H9 (cell line): Measurements from ENCODE around the gene RBM19. TPM values are rescaled to one million over a fixed set of nuclear protein-coding genes. Genes with fewer than 3 reads are reported as not detected.

Experiments
- DNase-seq: peaks from one replicate; pipeline ENCODE4 v3.0.0-alpha.2; 2017
- H2AFZ ChIP-seq: one replicate; pipeline ENCODE4 v1.6.1; 2013; ENCODE audit warnings: mild to moderate bottlenecking, low read length, control low read depth, moderate library complexity
- H2AK5ac ChIP-seq: 2 replicates; pipeline ENCODE4 v1.6.1; 2013; ENCODE audit warnings: low read length, control low read depth, mixed read lengths; ENCODE audit not compliant: insufficient read length
- H2BK120ac ChIP-seq: one replicate; pipeline ENCODE4 v1.6.1; 2013; ENCODE audit warnings: low read depth, mild to moderate bottlenecking, low read length, control low read depth, inconsistent platforms; ENCODE audit not compliant: poor library complexity, severe bottlenecking
- H2BK12ac ChIP-seq: 2 replicates; pipeline ENCODE4 v1.6.1; 2013; ENCODE audit warnings: low read length, control low read depth, mixed read lengths, low read depth; ENCODE audit not compliant: insufficient read length
- H2BK15ac ChIP-seq: 2 replicates; pipeline ENCODE4 v1.6.1; 2013; ENCODE audit warnings: low read depth, low read length, control low read depth
- H2BK20ac ChIP-seq: one replicate; pipeline ENCODE4 v1.6.1; 2013; ENCODE audit warnings: low read depth, mild to moderate bottlenecking, low read length, control low read depth, inconsistent platforms; ENCODE audit not compliant: poor library complexity, severe bottlenecking
- H2BK5ac ChIP-seq: 2 replicates; pipeline ENCODE4 v1.6.1; 2013; ENCODE audit warnings: low read length, control low read depth, mixed read lengths; ENCODE audit not compliant: insufficient read length
- H3K14ac ChIP-seq: 2 replicates; pipeline ENCODE4 v1.6.1; 2013; ENCODE audit warnings: low read length, control low read depth; ENCODE audit not compliant: insufficient read depth
- H3K18ac ChIP-seq: 2 replicates; pipeline ENCODE4 v1.6.1; 2013; ENCODE audit warnings: low read depth, mild to moderate bottlenecking, mixed read lengths, low read length, control low read depth; ENCODE audit not compliant: insufficient read length
- H3K23ac ChIP-seq: 2 replicates; pipeline ENCODE4 v1.6.1; 2013; ENCODE audit warnings: low read length, control low read depth, mixed read lengths, low read depth; ENCODE audit not compliant: insufficient read length
- H3K23me2 ChIP-seq: 2 replicates; pipeline ENCODE4 v1.6.1; 2013; ENCODE audit warnings: low read depth, mild to moderate bottlenecking, mixed read lengths, low read length, control low read depth; ENCODE audit not compliant: insufficient read length, poor library complexity, severe bottlenecking
- H3K27ac ChIP-seq: 2 replicates; pipeline ENCODE4 v1.5.1; 2013; ENCODE audit warnings: low read length, control low read depth, mixed read lengths, low read depth; ENCODE audit not compliant: insufficient read length
- H3K27me3 ChIP-seq: 2 replicates; pipeline ENCODE4 v1.6.1; 2013; ENCODE audit warnings: low read length, control low read depth, inconsistent platforms; ENCODE audit not compliant: insufficient read depth
- H3K4ac ChIP-seq: 2 replicates; pipeline ENCODE4 v1.6.1; 2013; ENCODE audit warnings: low read depth, mild to moderate bottlenecking, control low read depth, inconsistent platforms, low read length, moderate library complexity
- H3K4me1 ChIP-seq: 2 replicates; pipeline ENCODE4 v1.6.1; 2013; ENCODE audit warnings: low read length, control low read depth, inconsistent platforms; ENCODE audit not compliant: insufficient read depth
- H3K4me2 ChIP-seq: 2 replicates; pipeline ENCODE4 v1.6.1; 2013; ENCODE audit warnings: low read length, control low read depth, mixed read lengths; ENCODE audit not compliant: insufficient read length, insufficient read depth
- H3K56ac ChIP-seq: 2 replicates; pipeline ENCODE4 v1.6.1; 2013; ENCODE audit warnings: low read depth, mild to moderate bottlenecking, mixed read lengths, low read length, control low read depth; ENCODE audit not compliant: insufficient read length
- H3K79me1 ChIP-seq: 2 replicates; pipeline ENCODE4 v1.6.1; 2013; ENCODE audit warnings: low read depth, mild to moderate bottlenecking, moderate library complexity, low read length, control low read depth, inconsistent platforms; ENCODE audit not compliant: insufficient read depth, poor library complexity, severe bottlenecking
- H3K79me2 ChIP-seq: 2 replicates; pipeline ENCODE4 v1.6.1; 2013; ENCODE audit warnings: low read length, control low read depth, inconsistent platforms; ENCODE audit not compliant: insufficient read depth
- H3K9ac ChIP-seq: 2 replicates; pipeline ENCODE4 v1.6.1; 2013; ENCODE audit warnings: low read length, control low read depth, mixed read lengths; ENCODE audit not compliant: insufficient read length; ENCODE audit errors: extremely low read depth
- H3K9me3 ChIP-seq: one replicate; pipeline ENCODE4 v1.6.1; 2013; ENCODE audit warnings: low read depth, low read length, inconsistent platforms; ENCODE audit not compliant: control insufficient read depth
- H3T11ph ChIP-seq: one replicate; pipeline ENCODE4 v1.6.1; 2013; ENCODE audit warnings: mild to moderate bottlenecking, low read length, control low read depth, inconsistent platforms
- H4K20me1 ChIP-seq: one replicate; pipeline ENCODE4 v1.6.1; 2013; ENCODE audit not compliant: control insufficient read depth, insufficient read length, insufficient read depth
- H4K5ac ChIP-seq: 2 replicates; pipeline ENCODE4 v1.6.1; 2013; ENCODE audit warnings: low read depth, mild to moderate bottlenecking, mixed read lengths, low read length, control low read depth; ENCODE audit not compliant: insufficient read length
- H4K8ac ChIP-seq: replicated peaks from 2 replicates; pipeline ENCODE4 v1.6.1; 2013; ENCODE audit warnings: low read length, control low read depth, mixed read lengths, low read depth; ENCODE audit not compliant: insufficient read length
- H4K91ac ChIP-seq: 2 replicates; pipeline ENCODE4 v1.6.1; 2013; ENCODE audit warnings: low read depth, mild to moderate bottlenecking, moderate library complexity, mixed read lengths, low read length, control low read depth; ENCODE audit not compliant: insufficient read length
- H3K27ac Mint-ChIP-seq, 3 experiments: 2 replicates in 2 of 3; 3 replicates in 1 of 3; pipeline ENCODE4 v1.8.0; 2020 to 2021; ENCODE audit warnings: mixed read lengths in 3 of 3, mild to moderate bottlenecking in 1 of 3, moderate library complexity in 1 of 3
- H3K27me3 Mint-ChIP-seq: 2 replicates; pipeline ENCODE4 v1.8.0; 2021; ENCODE audit warnings: low read depth, mild to moderate bottlenecking, moderate library complexity, mixed read lengths
- H3K36me3 Mint-ChIP-seq, 3 experiments: 2 replicates in 2 of 3; 3 replicates in 1 of 3; pipeline ENCODE4 v1.8.0; 2020 to 2021; ENCODE audit warnings: low read depth in 3 of 3, mixed read lengths in 3 of 3; ENCODE audit not compliant: insufficient read depth in 1 of 3
- H3K4me1 Mint-ChIP-seq, 2 experiments: 2 replicates each; pipeline ENCODE4 v1.8.0; 2020; ENCODE audit warnings: mixed read lengths in 2 of 2
- H3K4me3 Mint-ChIP-seq, 2 experiments: 2 replicates in 1 of 2; 3 replicates in 1 of 2; pipeline ENCODE4 v1.8.0; 2020 to 2021; ENCODE audit warnings: mild to moderate bottlenecking in 2 of 2, mixed read lengths in 2 of 2, moderate library complexity in 1 of 2
- H3K9me3 Mint-ChIP-seq, 2 experiments: 2 replicates in 1 of 2; 3 replicates in 1 of 2; pipeline ENCODE4 v1.8.0; 2020; ENCODE audit warnings: mild to moderate bottlenecking in 2 of 2, mixed read lengths in 2 of 2, moderate library complexity in 1 of 2
- WGBS: extraction: QIAGEN DNeasy Blood & Tissue Kit; methylation state at CpG from one replicate; pipeline ENCODE4 v1.1.7; 2013; ENCODE audit warnings: missing lambda C conversion rate, low lambda C conversion rate, mixed read lengths; ENCODE audit not compliant: insufficient read length; ENCODE audit errors: extremely low coverage; 5-methylcytosine and 5-hydroxymethylcytosine counted together
- long read RNA-seq: library from polyadenylated mRNA; unstranded; transcript quantifications from one replicate; pipeline ENCODE4 v2.0.0, GENCODE V29; 2020
- total RNA-seq: library from RNA; stranded (reverse); gene quantifications from 2 replicates; pipeline ENCODE4 v1.2.1, GENCODE V29; 2021
- TF ChIP-seq, protein P1 (sequence below): fragments of 200-600 bp; sonication (generic); conservative IDR thresholded peaks from 3 replicates; pipeline ENCODE4 v1.8.0; 2021; ENCODE audit warnings: antibody characterized with exemption, mild to moderate bottlenecking

RBM19 gene, protein sequence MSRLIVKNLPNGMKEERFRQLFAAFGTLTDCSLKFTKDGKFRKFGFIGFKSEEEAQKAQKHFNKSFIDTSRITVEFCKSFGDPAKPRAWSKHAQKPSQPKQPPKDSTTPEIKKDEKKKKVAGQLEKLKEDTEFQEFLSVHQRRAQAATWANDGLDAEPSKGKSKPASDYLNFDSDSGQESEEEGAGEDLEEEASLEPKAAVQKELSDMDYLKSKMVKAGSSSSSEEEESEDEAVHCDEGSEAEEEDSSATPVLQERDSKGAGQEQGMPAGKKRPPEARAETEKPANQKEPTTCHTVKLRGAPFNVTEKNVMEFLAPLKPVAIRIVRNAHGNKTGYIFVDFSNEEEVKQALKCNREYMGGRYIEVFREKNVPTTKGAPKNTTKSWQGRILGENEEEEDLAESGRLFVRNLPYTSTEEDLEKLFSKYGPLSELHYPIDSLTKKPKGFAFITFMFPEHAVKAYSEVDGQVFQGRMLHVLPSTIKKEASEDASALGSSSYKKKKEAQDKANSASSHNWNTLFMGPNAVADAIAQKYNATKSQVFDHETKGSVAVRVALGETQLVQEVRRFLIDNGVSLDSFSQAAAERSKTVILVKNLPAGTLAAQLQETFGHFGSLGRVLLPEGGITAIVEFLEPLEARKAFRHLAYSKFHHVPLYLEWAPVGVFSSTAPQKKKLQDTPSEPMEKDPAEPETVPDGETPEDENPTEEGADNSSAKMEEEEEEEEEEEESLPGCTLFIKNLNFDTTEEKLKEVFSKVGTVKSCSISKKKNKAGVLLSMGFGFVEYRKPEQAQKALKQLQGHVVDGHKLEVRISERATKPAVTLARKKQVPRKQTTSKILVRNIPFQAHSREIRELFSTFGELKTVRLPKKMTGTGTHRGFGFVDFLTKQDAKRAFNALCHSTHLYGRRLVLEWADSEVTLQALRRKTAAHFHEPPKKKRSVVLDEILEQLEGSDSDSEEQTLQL
- total RNA-seq = 32.2 and 33.1 TPM in 2 replicates
- long read RNA-seq, full-length matches to known transcripts = 114 of 156 reads
- long read RNA-seq, partial matches to known transcripts = 25 of 156 reads
- long read RNA-seq, other reads (novel, unspliced or antisense) = 17 of 156 reads

DNA sequence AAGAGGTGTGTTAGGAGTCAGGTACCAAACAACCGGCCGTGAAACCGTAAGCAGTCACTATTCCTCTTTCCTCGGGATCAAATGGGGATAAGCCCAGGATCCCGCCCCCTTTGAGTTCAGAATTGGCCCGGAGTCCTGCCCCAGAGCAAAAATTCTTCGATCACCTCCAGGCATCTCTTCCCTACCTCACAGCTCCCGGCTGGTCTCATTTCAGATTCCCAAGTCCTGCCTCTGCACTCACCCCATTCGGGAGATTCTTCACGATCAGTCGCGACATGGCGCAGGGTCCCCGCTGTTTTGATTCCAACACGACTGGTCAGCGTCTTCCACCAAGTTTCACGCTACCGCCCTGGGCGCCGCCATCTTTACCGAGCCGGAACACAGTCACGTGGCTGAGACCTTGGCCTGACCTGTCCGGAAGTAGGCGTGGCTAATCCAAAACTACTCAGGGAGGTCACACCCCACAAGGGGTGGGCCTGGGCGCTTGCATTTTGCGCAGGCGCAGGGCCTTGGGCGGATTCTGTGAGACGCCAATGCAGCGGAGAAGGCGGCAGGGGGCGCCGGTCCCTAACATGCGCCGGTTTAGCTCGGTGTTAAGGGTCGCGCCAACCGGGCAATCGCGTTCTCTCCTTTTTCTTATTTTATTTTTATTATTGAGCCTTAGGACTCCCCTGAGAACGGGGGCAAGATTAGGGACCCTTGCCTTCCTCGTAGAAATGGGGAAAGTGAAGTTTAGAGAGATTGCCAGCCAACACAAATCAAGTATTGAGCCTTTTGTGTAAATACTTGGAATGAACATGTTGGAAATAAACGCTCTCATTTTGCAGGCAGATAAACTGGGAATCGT is at the start of gene RBM19:
Gene RBM19, minus strand, starts transcription at position 375 of the 847 bp plus-strand sequence. Its CDS starts 98 bp downstream, at position 277.
- no peak within 1 kb of the TSS for H3K27ac ChIP-seq
- no peak within 1 kb of the TSS for H2BK5ac ChIP-seq
- H3K4me3 Mint-ChIP-seq = peak within 1 kb of the TSS; percentile 100
- H3K27me3 ChIP-seq = no peaks in the 10 kb centered on the region
- no peak within 1 kb of the TSS for H3K56ac ChIP-seq
- no peak within 1 kb of the TSS for H2BK120ac ChIP-seq
- peaks cover 15 to 24% of the 10 kb centered on the region in 2 experiments for H3K4me1 Mint-ChIP-seq
- DNase-seq = peak; percentile 99
- H3K9me3 ChIP-seq = no peaks in the 10 kb centered on the region
- H4K5ac ChIP-seq = peak within 1 kb of the TSS; percentile 74
- no peak within 1 kb of the TSS; the same call in 1 of the 2 replicates for H3K4ac ChIP-seq
- H3T11ph ChIP-seq = peak within 1 kb of the TSS; percentile 93
- no peak within 1 kb of the TSS for H2BK15ac ChIP-seq
- TF ChIP-seq, protein P1, sequence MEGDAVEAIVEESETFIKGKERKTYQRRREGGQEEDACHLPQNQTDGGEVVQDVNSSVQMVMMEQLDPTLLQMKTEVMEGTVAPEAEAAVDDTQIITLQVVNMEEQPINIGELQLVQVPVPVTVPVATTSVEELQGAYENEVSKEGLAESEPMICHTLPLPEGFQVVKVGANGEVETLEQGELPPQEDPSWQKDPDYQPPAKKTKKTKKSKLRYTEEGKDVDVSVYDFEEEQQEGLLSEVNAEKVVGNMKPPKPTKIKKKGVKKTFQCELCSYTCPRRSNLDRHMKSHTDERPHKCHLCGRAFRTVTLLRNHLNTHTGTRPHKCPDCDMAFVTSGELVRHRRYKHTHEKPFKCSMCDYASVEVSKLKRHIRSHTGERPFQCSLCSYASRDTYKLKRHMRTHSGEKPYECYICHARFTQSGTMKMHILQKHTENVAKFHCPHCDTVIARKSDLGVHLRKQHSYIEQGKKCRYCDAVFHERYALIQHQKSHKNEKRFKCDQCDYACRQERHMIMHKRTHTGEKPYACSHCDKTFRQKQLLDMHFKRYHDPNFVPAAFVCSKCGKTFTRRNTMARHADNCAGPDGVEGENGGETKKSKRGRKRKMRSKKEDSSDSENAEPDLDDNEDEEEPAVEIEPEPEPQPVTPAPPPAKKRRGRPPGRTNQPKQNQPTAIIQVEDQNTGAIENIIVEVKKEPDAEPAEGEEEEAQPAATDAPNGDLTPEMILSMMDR = peak; percentile 93
- no peak within 1 kb of the TSS for H4K8ac ChIP-seq
- peak within 1 kb of the TSS; percentile 98 for H2AFZ ChIP-seq
- WGBS = no CpG with 5 or more reads among the region's 46 CpGs
- H3K9ac ChIP-seq = peak within 1 kb of the TSS; percentile 77
- H3K9me3 Mint-ChIP-seq = no peaks in the 10 kb centered on the region
- peak within 1 kb of the TSS; percentile 83 for H3K14ac ChIP-seq
- H3K79me1 ChIP-seq = no peaks in the 10 kb centered on the region
- no peak within 1 kb of the TSS for H2AK5ac ChIP-seq
- H3K4me2 ChIP-seq = peak within 1 kb of the TSS; percentile 83
- H4K20me1 ChIP-seq = no peaks in the 10 kb centered on the region
- H4K91ac ChIP-seq = no peak within 1 kb of the TSS
- H3K79me2 ChIP-seq = peaks cover 5% of the 10 kb centered on the region; the same call in 1 of the 2 replicates
- no peak within 1 kb of the TSS for H2BK20ac ChIP-seq
- peak within 1 kb of the TSS; percentile 87 for H3K18ac ChIP-seq
- H3K27me3 Mint-ChIP-seq = peaks cover 25% of the 10 kb centered on the region
- no peak within 1 kb of the TSS for H3K23ac ChIP-seq
- H2BK12ac ChIP-seq = no peak within 1 kb of the TSS
- peaks cover 9 to 15% (median 12%) of the 10 kb centered on the region in 3 experiments; a peak in 6 of 7 replicates for H3K36me3 Mint-ChIP-seq
- H3K23me2 ChIP-seq = peaks cover 6% of the 10 kb centered on the region
- no peaks in the 10 kb centered on the region; the same call in 1 of the 2 replicates for H3K4me1 ChIP-seq
- H3K27ac Mint-ChIP-seq = peak within 1 kb of the TSS; percentile 98 to 100 (median 99)
